DMS79 (cell line): Measurements from ENCODE around the gene NCK1.
"Not testable (repeated sequence)": the region's sequence is repeated elsewhere in the genome, so short reads cannot be mapped to it uniquely, and the experiment has no call there.

Experiments
- DNase-seq: peaks from one replicate; lab custom pipeline; 2025; lab: John Stamatoyannopoulos, UW

NCK1 gene

DNA sequence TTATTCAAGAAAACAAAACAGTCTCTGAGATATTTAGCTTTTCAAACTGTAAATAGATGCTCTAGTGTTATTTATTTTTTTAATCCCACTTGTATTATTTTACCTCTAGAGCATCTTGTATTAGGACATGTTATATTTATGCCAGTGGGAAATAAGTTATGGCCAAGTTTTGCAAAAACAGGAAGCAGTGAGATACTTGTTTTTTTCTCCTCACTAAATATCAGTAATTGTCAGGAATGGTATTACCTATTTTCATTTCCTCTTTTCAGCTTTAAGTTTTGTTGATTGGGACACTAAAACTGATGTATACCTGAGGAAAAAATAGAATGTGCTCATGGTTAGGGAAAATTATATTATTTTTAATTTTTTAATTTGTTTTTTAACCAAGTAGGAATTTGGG is 87.1 kb downstream of the NCK1 start:
- DNase-seq = no peak

DNA sequence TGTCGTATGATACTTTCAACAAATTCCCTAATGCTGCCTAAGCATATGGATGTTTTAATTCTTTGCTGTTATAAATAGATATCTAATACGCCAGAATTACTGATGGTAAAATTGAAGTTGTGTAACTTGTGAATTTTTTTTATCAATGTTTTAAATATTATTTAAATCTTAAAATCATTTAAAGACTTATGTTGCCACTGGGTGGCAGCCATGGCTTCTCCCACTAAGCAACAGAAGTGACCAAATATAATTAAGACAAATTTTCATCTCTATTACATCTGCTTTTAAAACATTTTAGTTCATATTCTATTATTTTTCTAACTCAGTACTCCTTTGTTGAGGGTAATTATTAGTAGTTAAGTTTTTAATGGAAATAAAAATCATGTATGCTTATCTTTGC is 87.7 kb downstream of the NCK1 start:
- DNase-seq = no peak

GRCh38 chr3:136950623-136951022 is 88.6 kb downstream of the NCK1 start:
- no peak for DNase-seq

- DNase-seq = no peak
Observed at GRCh38 chr3:136952292-136952691, 90.3 kb downstream of the NCK1 start.

DNA sequence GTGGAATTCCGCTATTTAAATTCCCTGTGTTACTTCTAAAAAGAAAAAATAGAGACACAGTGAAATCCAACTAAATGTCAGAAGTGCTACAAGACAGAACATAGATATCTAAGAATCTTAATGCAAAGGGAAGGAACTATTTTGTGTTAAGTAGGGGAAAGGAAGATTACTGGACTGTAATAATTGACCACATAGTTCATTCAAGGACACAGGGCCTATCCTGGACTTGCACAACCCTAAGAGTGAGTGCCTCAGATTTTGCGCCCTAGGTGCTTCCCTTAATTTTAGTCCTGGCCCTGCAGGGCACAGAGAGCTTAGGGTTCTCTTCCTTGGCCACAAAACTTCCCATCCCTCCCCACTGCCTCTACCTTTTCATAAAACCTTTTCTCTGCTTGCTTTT is 92.2 kb downstream of the NCK1 start:
- no peak for DNase-seq

GRCh38 chr3:136954980-136955780 is 93.2 kb downstream of the NCK1 start:
- DNase-seq = no peak

- DNase-seq = no peak
Observed at GRCh38 chr3:136955813-136956212, 93.8 kb downstream of the NCK1 start.

DNA sequence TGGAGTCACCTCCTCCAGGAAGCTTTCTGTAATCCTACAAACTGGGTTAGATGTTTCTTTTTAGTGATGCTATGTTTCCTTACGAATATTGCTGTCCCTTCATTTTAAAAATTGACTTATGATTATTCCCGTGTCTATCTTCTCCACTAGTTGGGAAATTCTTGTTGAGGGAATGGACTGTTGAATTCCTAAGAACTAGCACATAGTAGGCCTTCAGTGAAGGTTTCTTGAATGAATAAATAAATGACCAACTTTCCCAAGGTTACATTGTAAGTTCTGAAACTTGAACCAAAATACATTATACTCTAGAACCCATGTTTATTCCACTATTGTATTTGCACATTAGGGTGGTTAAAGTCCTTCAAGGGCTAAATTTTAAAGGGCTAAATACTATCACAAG is 95.0 kb downstream of the NCK1 start:
- no peak for DNase-seq

GRCh38 chr3:136957751-136958288 is 95.8 kb downstream of the NCK1 start, which contains the start of gene IL20RB:
TSS of gene IL20RB (plus strand) at chr3:136957983. CDS start at chr3:136958114, 131 bp downstream.
- no peak for DNase-seq

GRCh38 chr3:136958939-136959338 is 96.9 kb downstream of the NCK1 start:
- DNase-seq = no peak

GRCh38 chr3:136959599-136959998 is 97.6 kb downstream of the NCK1 start:
- no peak for DNase-seq

- no peak for DNase-seq
Observed at GRCh38 chr3:136960838-136961836, 99.1 kb downstream of the NCK1 start.

- DNase-seq = no peak
Observed at GRCh38 chr3:136962927-136963326, 100.9 kb downstream of the NCK1 start.

- DNase-seq = not testable (repeated sequence)
Observed at GRCh38 chr3:136969539-136969938, 107.5 kb downstream of the NCK1 start.

GRCh38 chr3:136973352-136973751 is 111.3 kb downstream of the NCK1 start:
- DNase-seq = no peak

DNA sequence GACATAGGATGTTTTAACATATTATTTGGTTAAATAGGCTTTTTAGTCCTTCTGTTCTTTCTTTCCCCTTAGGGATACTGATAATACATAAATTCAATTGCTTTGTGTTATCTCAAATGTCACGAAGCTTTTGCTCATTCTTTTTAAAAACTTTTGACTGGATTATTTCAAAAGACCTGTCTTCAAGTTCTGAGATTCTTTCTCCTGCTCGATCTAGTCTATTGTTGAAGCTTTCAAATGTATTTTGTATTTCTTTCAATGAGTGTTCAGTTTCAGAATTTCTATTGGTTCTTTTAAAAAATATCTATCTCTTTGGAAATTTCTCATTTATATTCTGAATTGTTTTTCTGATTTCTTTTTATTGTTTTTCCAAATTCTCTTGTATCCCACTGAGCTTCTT is 112.7 kb downstream of the NCK1 start:
- no peak for DNase-seq

DNA sequence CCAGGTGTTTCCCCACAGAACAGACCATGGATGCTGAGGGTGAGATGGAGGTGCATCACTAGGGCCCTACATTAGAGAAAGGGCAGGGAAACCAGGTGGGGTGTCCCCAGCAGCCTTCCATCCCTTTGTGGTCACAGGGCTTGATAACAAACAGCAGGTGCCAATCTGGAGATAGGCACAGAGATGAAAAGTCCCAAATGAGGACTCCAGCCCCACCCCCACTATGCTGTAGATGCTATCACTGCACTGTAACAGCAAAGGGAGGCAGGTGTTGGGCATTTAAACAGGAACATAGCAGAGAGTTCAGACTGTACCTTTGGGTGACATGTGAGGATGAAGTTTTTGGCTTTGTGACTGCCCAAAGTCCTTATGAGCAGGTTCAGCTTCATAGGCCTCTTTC is 117.2 kb downstream of the NCK1 start:
- DNase-seq = no peak

DNA sequence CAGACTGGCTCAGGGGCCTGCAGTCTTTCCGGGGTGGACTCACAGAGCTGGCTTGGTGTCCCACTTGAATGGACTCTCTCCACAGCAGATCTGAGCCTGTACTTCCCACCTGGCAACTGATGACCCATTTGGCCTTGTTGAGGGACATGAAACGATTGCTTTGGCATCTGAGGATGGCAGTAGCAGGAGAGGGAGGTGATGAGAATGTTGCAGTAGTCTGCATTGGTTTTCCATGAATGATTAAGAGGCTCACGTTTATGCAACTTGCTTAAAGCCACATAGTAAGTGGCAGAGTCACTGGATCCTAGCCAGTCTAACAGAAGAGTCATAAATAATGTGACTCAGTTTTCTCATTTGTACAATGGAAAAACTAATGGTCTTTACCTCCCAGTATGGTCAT is 117.7 kb downstream of the NCK1 start:
- no peak for DNase-seq

- no peak for DNase-seq
Observed at GRCh38 chr3:136982033-136982432, 120.0 kb downstream of the NCK1 start.

GRCh38 chr3:136982520-136983138 is 120.6 kb downstream of the NCK1 start:
- DNase-seq = peak; percentile 76

GRCh38 chr3:136984837-136985236 is 122.8 kb downstream of the NCK1 start:
- no peak for DNase-seq

DNA sequence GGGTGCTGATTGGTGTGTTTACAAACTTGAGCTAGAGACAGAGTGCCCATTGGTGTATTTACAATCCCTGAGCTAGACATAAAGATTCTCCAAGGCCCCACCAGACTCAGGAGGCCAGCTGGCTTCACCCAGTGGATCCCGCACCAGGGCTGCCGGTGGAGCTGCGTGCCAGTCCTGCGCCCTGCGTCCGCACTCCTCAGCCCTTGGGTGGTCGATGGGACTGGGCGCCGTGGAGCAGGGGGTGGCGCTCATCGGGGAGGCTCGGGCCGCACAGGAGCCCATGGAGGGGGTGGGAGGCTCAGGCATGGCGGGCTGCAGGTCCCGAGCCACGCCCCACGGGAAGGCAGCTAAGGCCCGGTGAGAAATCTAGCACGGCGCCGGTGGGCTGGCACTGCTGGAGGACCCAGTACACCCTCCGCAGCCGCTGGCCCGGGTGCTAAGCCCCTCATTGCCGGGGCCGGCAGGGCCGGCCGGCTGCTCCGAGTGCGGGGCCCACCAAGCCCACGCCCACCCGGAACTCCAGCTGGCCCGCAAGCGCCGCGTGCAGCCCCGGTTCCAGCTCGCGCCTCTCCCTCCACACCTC is 125.5 kb downstream of the NCK1 start:
- not testable (repeated sequence) for DNase-seq
